GM18520 (cell line): ENCODE data around the gene PSEN2.
"Not testable (repeated sequence)": the region's sequence is repeated elsewhere in the genome, so short reads cannot be mapped to it uniquely, and the experiment has no call there.

Experiments used
- ATAC-seq: cut with Tn5 transposase; IDR thresholded peaks from one replicate; pipeline ENCODE4 v1.9.1; 2021; ENCODE audit not compliant: unreplicated experiment

PSEN2 gene

DNA sequence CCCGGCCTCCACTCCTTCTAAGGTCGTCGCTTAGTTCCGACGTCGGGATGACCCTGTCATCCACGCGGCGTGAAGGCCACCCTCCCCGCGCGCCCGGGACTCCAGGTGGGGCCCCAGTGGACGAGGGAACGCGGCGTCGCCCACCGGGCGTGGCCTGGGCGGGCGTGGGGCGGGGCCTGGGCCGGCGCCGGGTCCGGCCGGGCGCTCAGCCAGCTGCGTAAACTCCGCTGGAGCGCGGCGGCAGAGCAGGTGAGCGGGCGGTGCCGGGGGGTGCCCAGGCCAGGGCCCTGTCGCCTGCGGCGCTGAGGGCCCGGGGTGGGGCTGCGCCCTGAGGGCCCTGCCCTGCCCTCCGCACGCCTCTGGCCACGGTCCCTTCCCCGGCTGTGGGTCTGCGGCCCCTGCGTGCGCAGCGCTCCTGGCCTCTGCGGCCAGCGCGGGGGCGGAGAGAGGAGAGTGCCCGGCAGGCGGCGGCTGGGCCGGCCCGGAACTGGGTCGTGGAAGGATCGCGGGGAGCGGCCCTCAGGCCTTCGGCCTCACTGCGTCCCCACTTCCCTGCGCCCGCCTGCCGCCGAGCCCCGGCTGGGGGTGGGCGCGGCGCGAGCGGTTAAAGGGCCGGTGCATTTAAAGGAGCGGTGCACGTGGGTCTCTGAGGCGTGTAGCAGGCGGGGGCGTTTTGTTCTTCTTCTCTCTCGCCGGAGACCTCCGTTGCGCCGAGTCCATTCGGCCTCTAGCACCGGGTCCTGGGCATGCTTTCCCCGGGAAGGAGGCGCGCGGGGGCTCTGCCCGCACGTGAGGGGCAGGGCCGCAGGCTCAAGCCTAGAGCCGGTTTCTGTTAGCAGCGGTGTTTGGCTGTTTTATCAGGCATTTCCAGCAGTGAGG, at the start of gene PSEN2:
PSEN2 (plus strand) TSS at position 216 of the 879 bp plus-strand sequence. CDS start 11,292 bp downstream, outside the sequence.
- peak; percentile 82 for ATAC-seq

DNA sequence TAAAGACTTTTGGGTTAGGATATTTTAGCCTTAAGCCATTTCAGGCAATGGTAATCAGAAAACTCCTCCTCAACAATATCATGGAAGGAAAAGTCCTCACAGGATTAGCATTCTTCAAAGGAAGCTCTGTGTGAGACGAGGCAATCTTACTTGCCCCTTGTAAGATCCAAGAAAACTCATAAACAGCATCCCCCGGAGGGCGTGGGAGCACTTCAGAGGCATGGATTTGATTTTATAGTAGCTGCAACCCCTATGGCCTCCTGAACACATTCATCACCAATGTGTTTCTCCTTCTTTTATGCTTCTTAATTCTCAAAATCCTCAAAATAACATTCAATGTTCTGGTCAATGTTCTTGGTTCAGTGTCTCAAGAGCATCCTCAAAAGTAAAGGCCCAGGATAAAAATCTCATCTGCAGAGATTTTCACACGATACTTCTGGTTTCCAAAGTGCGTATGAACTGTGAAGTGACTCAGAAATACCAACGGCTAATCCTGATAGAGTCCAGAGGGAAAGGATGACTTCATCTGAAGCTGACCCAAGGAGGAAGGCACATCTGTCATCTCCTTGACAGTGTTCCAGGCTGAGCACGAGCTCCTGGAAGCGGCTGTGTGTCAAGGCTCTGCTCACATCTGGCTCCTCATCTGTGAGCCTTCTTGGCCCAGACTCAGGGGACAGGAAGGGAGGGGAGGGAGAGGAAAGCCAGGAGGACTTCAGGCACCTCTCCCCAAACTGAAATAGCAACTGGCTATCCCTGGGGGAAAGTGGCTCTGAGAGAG, 49.3 kb upstream of the PSEN2 start:
- ATAC-seq: no peak

DNA sequence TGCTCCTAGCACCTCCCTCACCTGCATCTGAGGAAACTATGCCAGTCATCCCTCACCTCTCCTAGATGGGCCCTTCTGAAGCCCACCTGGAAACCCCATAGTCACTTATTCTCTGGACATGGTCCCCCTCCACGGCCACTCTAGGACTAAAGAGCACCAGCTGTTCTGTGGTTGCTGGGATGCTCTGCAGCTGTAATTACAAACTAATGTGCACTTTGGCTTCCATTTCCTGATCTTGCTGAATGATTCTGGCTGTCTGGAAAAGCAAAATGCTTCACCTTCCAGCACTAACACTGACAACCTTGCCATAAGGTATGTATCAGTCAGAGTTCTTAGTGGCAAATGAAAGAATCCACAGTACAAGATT, 48.7 kb upstream of the PSEN2 start:
- no peak for ATAC-seq

DNA sequence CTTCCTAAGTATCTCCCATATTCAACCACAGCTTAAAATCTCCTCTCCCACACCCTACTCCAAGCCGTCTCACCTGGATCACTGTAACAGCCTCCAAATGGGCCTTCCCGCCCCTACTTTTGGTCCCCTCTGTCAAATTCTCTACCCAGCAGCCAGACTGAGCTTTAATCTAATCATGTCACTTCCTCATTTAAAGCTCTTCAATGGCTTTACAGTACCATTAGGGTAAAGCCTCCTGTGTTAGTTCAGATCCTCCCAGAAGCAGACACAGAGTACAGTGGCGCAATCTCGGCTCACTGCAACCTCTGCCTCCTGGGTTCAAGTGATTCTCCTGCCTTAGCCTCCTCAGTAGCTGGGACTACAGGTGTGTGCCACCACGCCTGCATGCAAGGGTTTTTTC, 46.8 kb upstream of the PSEN2 start:
- ATAC-seq: no peak

DNA sequence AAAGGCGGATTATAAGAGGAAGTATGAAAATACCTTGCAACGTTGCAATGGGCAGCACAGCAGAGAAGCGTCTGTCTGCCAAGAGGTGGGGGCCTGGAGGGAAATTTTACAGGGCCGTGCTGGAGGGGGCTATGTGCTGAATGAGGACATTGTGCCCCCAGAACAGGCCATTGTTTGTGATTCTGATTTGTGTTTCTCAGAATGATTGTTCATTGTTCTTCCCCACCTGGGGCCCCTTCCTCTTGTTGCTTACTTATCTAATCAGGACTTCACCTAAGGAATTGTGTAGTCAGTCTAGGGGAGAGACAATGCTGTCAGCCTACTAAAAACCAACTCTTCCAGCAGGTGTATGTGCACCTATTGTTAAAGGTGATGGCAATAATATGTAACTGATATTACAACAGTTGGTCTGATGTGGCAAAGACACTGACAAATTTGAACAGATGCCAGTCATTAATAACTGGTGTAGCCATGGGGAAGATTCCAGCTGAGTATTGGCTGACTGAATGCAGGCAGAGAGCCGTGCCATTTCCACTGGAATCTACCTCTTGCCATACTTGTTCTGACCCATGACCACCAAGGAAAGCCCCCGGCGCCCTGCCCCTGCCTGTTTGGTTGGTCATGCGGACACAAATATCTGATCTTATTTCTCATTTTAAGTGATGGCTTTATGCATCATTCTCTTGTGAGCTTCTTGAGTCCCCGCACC, 45.2 kb upstream of the PSEN2 start:
- ATAC-seq: no peak

DNA sequence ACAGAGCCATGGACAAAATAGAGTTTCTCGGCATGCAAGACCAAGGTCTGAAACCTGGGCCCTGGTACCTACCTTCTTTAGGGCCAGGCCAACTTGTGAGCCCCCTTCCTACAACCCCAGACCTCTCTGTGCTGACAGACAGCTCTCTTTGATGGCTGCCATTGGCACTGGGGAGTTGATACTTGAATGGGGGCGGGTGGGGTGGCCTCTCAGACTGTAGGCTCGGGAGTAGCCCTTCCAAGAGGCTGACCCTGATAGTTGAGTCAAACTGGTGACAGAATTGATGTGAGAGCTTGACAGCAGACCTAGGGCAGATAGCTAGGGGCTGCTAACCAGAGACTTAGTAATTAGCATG, 44.7 kb upstream of the PSEN2 start:
- ATAC-seq: no peak

DNA sequence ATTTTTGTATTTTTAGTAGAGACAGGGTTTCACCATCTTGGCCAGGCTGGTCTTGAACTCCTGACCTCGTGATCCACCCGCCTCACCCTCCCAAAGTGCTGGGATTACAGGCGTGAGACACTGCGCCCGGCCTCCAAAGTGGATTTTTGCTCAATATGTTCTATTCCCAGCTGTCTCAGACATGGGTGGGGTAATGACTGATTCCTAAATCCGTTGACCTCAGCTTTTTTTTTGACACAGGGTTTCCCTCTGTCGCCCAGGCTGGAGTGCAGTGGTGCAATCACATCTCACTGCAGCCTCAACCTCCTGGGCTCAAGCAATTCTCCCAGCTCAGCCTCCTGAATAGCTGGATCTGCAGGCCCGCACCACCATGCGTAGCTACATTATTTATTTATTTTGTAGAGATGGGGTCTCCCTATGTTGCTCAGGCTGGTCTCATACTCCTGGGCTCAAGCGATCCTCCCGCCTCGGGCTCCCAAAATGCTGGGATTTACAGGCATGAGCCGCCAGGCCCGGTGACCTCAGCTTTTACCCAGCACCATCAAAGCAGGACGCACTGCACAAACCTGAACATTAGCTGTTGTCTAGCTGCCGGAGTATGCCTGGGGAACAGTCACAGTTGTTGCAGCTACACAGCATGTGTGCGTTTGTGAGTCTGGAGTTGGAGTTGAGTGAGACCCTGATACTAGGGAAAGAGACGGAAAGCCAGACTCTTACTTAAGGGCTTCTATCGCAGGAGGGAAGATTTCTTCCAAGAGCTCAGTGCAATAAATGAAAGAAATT, 43.7 kb upstream of the PSEN2 start:
- ATAC-seq: no peak

DNA sequence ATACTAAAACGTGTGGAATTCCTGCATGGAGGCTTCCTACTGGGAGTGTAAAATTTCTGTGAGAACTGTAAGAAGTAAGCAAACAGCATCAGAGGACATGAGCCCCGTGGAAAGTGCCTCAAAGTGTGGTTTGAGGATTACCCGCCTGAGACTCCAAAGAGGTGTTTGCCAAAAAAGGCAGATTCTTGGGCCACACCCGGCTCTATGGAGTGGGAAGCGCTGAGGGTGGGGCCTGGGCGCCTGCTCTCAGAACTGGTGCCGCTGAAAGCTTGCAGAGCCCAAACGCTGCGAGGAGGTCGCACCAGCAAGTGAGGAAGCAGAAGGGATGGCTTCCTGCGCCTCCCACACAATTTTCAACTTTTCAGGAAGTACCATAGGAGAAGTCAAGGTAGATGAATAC, 43.0 kb upstream of the PSEN2 start:
- ATAC-seq: no peak

DNA sequence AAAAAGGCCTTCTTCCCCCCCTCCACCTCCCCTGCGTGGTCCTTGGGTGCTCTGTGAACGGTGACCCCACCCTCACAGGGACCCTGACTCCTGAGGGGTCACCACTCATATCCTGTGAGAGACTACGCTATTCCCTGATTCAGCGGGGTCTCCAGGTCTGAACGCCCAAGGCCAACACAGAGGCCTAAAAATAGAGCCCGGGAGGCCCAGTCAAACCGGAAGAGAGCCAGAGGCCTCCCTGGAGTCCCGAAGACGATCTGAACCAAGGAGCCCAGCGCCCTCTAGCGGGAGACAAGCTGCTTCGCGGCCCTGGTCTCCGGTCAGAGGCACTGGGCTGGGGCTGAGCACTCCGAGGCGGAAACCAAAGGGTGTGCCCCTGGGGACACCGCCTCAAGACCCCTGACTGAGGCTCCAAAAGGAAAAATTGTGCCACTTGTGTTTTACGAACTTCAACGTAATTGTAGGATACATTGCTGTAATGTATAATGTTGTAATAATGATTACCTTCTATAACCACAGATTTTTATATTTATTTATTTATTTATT, 42.4 kb upstream of the PSEN2 start:
- ATAC-seq: peak; percentile 97

DNA sequence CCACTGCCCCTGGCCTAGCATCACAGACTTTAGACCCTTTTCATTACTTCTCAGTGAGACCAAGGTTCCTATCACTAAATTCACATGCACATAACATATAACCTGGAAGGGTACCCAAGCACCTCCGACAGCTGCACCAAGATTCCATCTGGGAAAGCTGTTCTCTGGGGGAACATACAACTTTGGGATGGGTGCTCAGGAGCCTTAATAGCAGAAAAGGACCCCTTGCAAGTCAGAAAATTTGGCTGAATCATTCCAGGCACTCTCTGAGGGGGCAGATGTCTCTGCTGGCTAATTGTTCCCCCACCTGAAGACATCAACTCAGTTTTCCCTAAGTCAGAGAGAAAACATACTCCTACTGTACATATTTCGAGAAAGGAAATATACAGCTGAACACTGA, 41.3 kb upstream of the PSEN2 start:
- ATAC-seq: no peak

DNA sequence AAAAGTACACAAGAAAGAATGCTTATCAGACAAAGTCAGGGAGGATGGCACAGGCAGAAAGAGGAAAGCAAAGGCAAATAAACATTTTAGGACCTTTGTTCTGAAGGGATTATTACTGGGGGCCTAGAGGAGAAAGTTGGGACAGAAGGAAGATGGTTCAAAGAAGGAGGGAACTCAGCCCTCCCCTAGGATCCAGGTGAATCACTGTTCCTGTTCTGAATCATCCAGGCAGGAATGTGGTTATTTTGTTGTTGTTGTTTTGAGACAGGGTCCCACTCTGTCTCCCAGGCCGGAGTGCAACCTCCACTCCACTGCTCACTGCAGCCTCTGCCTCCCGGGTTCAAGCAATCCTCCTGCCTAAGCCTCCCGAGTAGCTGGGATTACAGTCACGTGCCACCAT, 38.5 kb upstream of the PSEN2 start:
- ATAC-seq: no peak

DNA sequence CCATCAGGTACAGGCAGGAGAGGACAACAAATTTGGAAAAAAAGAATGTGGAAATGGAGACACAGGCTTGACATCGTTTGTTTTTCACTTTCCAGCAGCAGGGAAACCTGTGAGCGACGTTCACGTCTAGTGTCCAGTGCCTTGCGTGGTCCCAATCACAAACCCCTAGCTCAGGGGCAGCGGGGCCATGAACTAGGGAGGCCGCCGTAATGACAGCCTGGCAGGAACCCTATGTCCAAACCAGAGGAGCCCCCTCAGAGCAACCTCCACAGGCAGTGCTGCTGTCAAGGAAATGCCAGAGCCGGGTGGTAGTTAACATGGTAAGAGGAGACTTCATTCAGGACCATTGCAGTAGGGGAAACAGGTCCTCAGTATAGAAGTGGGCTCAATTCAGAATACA, 37.8 kb upstream of the PSEN2 start:
- ATAC-seq: no peak

DNA sequence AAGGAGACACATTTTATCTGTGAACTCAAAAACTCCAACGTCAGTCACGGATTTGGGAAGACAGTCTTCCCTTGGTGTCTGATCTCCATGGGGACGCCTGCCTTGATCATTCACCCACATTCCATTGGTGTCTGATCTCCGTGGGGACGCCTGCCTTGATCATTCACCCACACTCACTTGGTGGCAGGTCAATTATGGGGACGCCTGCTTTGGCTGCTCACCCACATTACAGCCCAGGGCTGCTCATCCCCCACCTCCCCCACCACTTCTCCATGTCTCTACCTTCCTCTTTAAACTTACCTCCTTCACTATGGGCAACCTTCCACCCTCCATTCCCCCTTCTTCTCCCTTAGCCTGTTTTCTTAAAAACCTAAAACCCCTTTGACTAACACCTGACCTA, 36.2 kb upstream of the PSEN2 start:
- ATAC-seq: not testable (repeated sequence)

DNA sequence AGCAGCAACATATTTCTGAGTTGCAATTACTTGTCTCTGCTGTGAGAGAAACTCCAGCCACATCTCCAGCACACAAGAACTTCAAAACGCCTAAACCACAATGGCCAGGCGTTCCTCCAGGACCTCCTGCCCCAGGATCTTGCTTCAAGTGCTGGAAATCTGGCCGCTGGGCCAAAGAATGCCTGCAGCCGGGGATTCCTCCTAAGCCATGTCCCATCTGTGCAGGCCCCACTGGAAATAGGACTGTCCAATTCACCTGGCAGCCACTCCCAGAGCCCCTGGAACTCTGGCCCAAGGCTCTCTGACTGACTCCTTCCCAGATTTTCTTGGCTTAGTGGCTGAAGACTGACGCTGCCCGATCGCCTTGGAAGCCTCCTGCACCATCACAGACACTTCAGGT, 35.0 kb upstream of the PSEN2 start:
- ATAC-seq: not testable (repeated sequence)

DNA sequence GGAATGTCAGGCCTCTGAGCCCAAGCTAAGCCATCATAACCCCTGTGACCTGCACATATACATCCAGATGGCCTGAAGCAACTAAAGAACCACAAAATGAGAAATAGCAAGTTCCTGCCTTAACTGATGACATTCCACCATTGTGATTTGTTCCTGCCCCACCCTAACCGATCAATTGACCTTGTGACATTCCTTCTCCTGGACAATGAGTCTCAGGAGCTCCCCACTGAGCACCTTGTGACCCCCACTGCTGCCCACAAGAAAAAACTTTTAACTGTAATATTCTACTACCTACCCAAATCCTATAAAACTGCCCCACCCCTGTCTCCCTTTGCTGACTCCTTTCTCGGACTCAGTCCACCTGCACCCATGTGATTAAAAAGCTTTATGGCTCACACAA, 32.5 kb upstream of the PSEN2 start:
- not testable (repeated sequence) for ATAC-seq

DNA sequence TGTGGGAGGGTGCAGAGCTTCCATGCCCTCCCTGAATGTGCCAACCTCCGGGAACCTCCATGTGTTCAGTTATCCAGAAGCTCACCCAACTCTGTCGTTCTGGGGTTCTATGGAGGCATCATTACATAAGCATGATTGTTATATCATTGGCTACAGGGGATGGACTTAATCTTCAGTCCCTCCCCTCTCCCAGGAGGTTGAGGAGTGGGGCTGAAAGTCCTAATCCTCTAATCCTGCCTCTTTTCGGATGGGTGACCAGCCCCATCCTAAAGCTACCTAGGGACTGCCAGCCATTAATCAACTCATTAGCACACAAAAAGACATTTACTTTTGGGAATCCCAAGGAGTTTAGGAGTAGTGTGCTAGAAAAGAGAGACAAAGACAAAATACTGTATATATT, 32.0 kb upstream of the PSEN2 start:
- ATAC-seq: no peak

DNA sequence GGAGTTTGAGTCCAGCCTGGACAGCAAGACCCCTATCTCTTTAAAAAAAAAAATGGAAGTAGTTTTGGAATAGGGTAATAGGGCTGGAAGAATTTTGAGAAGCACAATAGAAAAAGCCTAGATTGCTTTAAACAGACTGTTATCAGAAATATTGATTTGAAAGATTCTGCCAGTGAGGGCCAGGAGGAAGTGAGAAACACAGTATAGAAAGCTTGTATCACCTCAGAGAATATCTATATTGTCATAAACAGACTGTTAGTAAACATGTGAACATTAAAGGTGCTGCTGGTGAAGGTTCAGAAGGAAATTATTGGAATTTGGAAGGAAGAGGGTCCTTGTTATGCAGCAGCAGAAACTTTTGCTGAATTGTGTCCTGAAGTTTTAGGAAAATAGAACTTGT, 24.8 kb upstream of the PSEN2 start:
- ATAC-seq: no peak

DNA sequence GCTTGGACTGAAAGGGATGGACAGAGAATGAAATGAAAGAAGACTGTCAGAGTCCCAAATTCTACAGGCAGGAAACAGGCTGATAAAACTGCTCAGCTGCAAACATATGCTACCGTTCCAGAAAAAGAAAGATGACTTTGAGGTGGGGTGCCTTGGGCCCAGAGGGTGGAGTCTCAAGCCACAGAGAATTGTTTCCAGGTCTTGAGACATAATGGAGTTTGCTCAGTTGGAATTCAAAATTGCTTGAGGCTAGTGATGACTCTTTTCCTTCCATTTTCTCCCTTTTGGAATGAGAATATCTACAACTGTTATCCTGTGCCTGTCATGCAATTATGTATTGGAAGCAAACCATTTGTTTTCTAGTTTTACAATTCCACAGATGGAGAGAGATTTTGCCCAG, 23.6 kb upstream of the PSEN2 start:
- ATAC-seq: no peak

DNA sequence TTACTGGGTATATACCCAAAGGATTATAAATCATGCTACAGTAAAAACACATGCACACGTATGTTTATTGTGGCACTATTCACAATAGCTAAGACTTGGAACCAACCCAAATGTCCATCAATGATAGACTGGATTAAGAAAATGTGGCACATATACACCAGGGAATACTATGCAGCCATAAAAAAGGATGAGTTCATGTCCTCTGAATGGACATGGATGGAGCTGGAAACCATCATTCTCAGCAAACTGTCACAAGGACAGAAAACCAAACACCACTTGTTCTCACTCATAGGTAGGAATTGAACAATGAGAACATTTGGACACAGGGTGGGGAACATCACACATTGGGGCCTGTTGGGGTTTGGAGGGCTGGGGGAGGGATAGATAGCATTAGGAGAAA, 15.9 kb upstream of the PSEN2 start:
- ATAC-seq: not testable (repeated sequence)

DNA sequence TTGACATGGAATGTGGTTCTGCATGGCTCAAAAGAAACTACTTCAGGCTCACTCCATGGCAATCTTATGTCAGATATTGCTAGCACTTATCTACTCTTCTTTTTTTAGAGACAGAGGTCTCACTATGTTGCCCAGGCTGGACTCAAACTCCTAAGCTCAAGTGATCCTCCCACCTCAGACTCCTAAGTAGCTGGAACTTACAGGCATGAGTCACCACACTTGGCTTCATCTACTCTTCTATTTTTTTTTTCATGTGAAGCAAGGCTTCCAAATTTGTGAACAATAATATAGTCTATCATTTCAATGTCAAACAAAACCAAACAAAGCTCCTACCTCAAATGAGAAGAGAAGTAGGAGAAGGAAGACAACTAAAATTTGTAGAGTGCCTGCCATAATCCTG, 7.5 kb upstream of the PSEN2 start:
- no peak for ATAC-seq

DNA sequence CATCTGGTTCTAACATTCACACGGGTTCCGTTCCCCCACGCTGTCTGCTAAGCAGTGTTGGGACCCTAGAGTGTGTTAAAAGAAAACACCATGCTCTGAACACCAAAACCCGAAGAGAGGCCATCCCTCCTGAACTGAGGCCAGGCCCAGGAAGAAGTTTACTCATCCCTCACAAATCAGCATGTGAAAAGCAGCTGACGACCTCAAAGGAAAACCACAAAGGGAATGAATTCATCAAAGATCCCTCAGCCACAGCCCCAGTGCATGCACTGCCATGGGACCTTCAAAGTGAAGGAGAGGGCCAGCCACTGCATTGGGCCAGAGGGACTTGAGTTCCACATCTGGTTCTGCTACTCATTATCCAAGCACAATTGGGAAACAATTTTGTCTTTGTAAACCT, 7.0 kb upstream of the PSEN2 start:
- no peak for ATAC-seq
